GM18519 (cell line): ENCODE results near the gene TRAF3.
"Not testable (repeated sequence)": the region's sequence is repeated elsewhere in the genome, so short reads cannot be mapped to it uniquely, and the experiment has no call there.

Experiments
- ATAC-seq: cut with Tn5 transposase; IDR thresholded peaks from one replicate; pipeline ENCODE4 v1.9.1; 2021; ENCODE audit warnings: mild to moderate bottlenecking, moderate library complexity; ENCODE audit not compliant: unreplicated experiment, low FRiP score

The TRAF3 gene

DNA sequence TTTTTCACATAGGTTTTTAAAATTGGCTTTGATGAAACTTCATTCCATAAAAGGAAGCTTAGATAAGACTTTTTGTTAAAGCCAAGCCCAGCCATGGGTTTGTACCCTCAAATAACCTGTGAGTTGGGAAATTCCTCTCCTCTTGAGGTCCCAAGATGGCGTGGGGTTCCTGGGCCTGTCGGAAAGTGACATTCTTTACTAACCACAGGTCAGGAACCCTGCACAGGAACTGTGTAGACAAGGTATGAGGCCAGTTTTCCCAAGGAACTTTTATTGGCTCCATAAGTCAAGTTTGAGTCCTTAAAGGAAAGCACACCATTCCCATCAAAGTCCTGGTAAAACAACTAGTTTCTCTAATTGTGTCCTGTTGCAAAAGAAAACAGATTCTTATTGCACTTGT lies 80.2 kb downstream of the TRAF3 start:
- no peak for ATAC-seq

DNA sequence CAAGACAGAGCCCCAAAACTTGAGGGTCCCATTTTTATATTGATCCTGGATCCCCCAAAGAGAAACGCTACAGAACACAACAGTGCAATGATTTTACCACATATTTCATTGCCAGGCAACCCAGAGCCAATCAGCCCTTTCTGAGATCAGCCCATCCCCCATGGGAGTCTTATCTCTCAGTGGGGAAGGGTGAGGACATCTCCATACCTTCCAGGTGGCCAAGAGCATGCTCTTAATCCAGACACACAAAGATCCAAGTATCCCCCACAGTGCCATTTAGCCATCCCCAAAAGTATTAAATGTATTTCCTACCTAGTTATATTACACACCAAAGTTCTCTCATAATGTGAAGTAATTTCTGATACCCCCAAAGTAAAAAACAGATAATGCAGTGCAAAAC lies 82.7 kb downstream of the TRAF3 start:
- ATAC-seq, result no peak

DNA sequence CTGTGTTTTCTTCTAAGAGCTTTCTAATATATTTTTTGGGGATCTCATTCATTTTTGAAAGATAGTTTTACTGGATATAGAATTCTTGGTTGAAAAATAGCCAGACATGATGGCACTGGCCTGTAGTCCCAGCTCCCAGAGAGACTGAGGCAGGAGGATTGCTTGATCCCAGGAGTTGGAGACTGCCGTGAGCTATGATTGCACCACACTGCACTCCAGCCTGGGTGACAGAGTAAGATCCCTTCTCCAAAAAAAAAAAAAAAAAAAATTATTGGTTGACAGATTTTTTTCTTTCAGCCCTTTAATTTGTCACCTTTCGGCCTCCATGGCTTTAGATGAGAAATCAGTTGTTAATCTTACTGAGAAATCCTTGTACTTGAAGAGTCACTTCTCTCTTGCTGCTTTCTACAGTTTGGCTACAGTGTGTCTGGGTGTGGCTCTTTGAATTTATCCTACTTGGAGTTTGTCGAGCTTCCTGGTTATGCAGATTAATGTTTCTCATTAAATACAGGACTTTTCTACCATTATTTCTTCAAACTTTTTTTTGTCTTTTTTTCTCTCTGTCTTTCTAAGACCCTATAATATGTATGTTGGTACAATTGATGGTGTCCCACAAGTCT lies 85.0 kb downstream of the TRAF3 start:
- ATAC-seq, result no peak

DNA sequence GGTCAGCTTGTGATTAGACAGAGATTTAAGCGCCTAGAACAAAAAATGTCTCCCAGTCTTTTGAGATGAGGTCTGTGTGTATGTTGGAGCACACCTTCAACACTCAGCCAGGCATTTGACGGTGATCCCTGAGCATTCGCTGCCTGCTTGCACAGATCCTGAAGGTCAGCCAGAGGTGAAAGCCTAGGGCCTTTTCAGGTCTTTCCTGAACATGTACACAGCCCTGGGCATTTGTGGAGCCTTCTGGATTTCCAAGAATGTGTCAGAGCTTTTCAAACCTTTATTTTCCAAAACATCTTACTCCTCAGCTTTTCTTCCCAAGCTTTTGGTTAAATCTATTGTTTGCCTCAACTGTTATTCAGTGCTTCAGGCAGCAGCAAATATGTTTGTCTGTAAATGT lies 86.1 kb downstream of the TRAF3 start:
- ATAC-seq, result no peak

DNA sequence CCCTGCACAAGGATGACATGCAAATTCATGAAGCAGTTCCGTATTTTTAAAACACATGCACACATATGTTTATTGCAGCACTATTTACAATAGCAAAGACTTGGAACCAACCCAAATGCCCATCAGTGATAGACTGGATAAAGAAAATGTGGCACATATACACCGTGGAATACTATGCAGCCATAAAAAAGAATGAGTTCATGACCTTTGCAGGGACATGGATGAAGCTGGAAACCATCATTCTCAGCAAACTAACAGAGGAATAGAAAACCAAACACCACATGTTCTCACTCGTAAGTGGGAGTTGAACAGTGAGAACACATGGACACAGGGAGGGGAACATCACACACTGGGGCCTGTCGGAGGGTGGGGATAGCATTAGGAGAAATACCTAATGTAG lies 88.7 kb downstream of the TRAF3 start:
- ATAC-seq, result not testable (repeated sequence)

DNA sequence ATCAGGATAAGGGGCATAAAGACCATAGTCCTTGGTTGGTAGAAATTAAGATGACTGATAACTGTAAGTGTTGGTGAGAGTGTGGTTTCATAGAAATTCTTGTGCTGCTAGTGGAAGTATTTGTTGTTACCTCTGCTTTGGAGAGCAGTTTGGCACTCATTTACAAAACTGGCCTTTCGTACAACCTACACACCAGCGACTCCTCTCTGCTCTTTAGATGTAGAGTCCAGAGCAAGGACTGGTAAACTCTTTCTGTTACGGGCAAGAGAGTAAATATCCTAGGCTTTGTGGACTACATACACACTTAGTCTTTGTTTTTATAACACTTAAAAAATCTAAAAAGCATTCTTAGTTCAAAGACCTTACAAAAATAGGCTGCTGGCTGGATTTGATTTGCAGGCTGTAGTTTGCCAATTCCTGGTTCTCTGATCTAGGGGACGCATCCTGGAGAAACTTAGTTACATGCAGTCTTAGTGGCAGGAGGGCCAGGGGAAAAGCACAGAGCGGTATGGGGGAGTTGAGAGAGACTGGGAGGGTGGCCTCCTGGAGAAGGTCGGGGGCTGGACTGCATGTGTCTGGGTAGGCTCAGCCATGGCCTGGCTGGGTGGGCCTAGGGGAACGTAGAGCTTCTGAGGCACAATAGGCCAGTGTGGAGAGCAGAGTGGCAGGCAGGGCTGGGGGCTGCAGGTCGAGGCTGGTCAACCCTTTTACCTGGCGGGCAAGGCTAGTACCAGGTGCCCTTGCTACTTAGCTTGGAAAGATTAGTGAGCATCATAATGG lies 89.9 kb downstream of the TRAF3 start:
- no peak for ATAC-seq

DNA sequence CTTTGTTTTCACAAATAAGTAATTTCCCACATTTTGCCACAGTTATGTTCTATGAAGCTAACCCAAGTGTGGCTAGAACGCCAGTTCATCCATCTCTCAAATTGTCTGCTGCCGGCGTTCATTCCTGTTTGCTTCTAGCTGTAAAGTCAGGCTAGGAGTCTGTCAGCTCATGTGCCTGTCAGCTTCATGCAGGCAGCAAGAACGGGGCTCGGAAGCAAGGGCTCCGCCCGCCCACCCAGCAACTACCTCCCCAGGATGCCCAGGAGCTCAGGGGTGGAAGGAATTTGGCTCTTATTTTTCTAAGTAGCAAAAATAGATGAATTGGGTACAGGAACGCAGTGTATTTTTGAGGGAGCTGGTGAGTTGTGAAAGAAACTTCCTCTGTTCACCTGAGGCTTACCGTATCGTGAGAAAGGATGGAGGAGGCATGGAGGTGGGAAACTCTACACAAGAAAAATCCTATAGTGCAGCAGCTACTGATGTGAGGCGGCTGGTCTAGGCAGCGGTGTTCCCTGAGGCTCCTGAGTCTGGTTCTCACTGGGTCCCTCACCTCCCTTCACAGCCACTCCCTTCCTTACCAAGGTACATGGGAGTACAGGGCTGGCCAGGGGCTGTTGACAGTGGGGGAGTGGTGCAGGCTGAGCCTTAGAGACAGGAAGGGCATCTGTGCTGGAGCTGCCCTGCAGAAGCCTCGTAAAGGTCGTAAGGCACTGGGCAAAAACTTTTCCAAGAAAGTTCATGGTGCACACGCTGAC lies 90.8 kb downstream of the TRAF3 start:
- ATAC-seq, result no peak

DNA sequence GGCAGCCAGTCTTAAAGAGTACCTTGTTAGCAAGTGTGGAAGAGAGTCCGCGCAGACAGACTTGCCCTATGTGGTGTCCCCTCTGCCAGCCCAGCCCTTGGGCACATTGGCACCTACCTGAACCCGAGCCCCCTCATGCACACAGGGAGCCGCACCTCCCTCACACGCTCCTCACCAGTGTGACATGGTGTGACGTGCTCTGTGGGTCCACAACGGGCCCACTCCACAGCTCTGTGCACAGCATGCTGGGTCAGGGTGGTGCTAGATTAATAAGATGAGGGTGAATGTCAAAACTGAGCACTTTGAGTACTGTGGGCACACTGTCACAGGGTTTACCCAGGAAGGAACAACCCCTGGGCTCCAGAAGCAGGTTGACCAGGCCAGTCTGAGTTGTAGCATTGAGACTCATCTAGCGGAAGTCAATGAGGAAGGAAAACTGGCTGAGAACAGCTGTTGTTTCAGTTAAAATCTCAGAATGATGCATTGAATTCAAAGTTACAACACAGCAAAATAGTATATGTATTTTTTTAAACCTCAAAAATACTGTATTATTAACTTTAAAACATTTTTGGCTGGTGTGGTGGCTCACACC lies 91.8 kb downstream of the TRAF3 start:
- no peak for ATAC-seq

DNA sequence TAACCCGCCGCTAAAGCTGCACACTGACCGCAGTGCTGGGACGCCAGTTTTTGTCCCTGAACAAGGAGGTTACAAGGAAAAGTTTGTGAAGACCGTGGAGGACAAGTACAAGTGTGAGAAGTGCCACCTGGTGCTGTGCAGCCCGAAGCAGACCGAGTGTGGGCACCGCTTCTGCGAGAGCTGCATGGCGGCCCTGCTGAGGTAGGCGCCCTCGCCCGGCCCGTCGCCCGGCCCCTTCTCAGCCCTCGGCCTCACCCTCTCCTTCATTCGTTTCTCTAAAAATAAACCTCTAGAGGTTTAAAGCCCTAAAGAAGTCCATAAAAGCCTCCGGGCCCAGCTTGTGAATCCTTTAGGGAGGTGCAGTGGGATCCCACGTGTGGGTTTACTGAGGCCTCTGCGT lies 93.0 kb downstream of the TRAF3 start:
- ATAC-seq, result no peak

DNA sequence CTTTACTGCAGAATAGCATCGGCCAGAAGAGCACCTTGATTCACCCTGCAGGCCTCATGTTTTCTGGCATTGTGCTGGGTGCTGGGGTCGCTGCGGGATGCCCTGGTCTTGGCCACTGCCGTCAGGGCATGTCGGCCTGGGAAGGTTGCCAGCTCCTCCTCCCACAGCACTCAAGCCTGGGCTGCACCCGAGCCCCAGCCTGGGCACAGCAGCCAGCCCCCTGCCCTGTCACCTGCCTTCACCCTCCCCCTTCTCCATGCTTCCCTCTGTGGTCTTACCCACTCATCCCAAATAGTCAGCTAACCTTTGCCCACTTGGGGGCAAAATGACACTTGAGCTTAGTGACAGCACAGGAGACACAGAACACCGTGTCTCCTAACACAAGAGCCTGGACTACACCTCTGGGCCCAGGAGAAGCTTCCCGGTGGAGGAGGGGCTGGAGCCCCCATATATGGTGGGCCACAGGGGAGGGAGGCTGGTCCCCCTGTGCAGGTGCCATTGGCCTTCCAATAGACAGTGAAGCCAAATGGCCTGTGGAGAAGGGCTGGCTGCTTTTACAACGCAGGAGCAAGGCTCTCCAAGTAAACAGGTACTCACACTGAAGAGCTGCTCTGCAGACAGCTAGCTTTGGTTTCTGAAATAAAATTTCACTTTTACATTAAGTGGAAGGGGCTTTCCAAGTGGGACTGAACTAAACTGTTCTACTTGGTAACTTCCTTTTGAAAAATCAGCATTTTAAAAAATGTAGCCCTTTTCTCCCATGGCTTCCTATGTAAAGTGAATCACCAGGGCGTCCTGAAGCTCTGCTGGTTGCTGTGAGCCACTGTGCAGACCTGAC lies 94.0 kb downstream of the TRAF3 start:
- ATAC-seq, result no peak

DNA sequence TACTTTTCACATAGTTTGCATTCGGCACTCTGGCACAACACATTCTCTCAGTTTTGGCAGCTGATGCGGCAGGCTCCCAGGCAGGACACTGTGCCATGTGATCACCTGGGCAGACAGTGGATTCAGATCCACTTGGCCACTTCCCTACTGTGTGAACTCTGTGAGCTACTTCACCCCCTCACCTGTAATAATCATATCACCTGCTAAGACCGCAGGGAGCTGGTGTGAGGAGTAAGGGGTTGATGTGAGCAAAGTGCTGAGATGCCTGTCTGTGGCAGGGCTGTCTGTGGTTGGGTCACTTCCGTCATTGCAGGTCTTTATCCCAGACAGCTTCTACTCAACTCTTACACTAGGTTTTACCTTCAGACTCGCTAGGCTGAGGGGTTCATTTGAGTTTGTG lies 94.8 kb downstream of the TRAF3 start:
- no peak for ATAC-seq

DNA sequence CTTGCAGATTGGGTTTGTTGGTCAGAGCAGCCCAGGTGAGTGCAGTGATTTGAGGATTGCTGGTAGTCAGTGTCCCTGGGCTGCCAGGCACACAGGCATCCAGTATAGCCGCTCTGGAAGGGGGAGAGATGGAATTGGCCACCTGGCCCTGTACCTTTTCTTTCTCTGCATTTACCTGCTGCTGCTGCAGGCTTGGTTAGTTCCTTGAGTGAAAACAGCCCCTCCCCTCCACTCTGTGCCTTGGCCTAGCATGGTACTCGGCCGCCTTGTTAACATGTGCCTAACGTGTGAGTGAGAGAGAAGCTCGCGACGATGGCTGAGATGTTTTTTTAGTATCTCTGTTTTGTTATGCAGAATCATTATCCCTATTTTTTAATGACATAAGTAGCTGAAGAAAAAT lies 95.9 kb downstream of the TRAF3 start:
- ATAC-seq, result no peak

DNA sequence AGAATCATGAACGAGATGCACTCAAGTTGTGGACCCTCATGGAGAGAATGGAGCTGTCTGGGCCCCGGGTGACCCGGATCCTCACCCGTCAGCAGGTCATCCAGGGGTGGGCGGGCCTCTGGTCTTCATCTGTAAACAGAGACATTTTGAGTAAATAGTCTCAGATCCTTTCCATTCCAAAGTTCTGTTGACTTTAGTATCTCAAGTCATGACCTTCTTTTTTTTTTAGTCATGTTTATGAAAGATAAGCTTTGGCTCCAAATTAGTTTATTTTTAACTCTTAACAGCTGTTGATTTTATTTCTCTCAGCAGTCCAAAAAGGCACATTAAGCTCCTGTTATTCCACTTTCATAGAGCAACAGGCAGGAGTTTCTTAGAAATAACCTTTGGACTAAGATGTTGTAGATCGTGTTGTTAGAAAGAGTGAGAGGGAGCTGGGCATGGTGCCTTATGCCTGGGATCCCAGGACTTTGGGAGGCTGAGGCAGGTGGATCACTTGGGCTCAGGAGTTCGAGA lies 96.4 kb downstream of the TRAF3 start:
- ATAC-seq, result no peak

DNA sequence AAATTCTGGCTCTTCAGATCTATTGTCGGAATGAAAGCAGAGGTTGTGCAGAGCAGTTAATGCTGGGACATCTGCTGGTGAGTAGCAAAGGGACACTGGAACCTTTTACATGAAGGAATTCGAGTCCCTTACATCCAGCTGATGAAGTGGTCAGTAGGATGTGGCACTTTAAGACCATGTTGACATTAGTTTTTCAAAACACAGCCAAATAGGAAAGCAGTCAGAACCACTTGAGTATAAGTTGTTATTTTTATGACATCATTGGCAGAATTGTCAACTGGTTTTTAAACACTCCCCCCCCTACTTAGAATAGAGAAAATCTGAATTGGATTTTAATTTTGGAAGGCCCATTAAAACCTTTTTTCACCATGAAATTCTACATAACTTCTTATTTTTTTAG lies 98.4 kb downstream of the TRAF3 start:
- ATAC-seq, result no peak

DNA sequence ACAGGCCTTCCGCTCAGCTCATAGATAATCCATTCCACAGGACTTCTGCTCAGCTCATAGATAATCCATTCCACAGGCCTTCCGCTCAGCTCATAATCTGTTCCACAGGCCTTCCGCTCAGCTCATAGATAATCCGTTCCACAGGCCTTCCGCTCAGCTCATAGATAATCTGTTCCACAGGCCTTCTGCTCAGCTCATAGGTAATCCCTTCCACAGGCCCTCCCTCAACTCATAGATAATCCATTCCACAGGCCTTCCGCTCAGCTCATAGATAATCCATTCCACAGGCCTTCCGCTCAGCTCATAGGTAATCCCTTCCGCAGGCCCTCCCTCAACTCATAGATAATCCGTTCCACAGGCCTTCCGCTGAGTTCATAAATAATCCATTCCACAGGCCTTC lies 100.3 kb downstream of the TRAF3 start:
- ATAC-seq, result not testable (repeated sequence)

DNA sequence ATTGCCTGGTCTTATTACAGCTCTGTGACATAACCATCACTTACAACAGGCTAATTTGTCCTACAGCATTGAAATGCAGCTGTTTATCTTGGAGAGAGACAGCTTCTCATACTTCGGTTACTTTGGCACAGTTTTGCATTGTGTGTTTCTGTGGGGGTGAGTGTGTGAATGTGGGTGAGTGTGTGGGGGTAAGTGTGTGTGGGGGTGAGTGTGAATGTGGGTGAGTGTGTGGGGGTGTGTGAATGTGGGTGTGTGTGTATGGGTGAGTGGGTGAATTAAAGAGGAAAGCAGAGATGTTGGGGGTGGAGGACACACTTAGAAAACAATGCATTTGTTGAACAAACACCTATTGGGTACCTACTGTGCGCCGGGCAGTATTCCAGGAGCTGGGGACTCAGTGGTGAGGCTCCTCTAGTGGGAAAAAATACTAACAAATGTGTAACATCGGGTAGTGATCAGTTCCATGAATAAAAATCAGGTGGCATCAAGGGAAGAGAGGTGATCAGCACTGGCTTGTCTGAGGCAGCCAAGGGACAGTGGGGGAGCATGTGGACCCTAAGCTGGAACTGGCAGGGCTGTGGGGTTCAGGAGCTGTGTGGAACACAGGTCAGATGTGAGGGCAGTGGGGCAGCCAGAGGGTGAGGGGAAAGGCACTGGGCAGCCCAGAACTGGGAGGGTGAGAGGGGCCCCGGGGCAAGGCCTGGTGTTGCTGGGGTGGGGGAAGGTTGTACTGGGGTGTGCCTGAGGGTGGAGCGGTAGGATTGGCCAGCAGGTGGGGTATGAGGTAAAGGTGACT lies 101.1 kb downstream of the TRAF3 start:
- ATAC-seq, result no peak

DNA sequence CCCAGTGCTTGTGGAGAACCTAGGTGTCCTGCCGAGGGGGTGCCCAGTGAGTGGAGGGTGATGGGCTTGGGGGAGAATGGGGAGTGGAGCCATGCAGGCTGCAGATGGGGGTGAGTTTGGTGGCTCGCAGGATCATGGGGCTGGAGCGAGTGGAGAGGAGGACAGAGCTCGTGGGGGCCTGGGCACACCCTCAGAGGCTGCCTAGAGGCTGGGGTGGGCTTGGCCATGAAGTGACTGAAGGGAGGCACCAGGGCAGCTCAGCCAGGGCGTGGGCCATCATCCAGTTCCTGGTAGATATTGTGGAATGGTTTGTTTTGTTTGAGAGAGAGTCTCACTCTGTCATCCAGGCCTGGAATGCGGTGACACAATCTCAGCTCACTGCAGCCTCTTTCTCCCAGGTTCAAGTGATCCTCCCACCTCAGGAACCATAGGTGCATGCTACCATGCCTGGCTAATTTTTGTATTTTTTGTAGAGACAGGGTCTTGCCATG lies 101.8 kb downstream of the TRAF3 start:
- ATAC-seq, result no peak

DNA sequence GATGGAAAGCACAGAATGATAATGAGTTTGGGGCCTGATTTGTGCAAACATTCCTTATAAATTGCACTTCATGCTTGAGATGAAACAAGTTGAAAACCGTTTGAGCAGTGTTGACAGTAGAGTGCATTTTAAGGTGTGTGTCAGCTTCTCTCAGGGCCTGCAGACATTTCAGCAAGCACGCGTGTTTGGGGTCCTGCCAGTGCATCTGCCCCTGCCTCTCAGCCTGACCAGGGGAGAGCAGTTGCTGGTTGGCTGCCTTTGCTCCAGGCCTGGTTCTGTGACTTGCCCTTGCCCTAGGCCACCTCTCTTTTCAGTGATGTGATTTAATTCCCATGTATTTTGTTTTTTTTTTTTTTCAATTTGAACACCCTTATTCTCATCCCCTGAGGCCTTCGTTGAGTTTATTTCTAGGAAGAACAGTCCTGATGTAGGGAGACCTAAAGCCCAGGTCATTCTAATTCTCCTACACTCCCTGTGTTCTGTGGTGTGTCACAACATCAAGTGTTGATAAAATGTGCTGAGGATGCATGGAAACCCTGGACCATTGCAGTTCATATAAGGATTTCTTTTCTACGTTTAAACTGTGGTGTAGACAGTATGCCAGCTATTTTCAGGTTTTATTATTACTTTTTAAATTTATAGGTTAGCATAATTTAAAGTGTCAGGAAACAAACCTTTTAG lies 105.1 kb downstream of the TRAF3 start:
- no peak for ATAC-seq

DNA sequence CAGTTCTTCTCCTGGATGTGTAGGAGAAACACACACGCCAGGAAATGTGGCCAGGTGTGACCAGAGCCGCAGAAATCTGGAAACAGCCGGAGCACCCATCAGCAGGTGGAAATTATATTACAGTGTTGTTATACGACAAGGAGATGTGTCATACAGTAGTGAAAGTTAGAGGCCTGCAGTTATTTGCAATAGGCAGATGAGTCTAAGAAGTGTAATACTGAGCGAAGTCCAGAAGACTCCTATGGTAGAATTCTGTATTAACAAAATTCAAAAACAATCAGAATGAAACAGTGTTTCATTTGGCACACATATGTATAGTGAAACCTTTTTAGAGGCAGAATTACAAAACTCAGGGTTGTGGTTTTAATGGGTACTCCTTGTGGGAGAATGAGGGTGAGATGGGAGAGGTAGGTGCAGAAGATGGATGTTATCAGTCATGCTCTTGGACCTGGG lies 105.9 kb downstream of the TRAF3 start:
- ATAC-seq, result no peak
